Stimulated activated CD8-positive, alpha-beta memory T cell treated with anti-CD3 and anti-CD28 coated beads, Interleukin-12 subunit alpha, Interleukin-12 subunit beta, amount 100 ng/mL, for 24 hours (primary cell): ENCODE measurements around the gene XDH.

Experiments
- DNase-seq: peaks from one replicate; pipeline ENCODE4 v3.0.0-alpha.2; 2020; ENCODE audit errors: extremely low read depth

Gene XDH

DNA sequence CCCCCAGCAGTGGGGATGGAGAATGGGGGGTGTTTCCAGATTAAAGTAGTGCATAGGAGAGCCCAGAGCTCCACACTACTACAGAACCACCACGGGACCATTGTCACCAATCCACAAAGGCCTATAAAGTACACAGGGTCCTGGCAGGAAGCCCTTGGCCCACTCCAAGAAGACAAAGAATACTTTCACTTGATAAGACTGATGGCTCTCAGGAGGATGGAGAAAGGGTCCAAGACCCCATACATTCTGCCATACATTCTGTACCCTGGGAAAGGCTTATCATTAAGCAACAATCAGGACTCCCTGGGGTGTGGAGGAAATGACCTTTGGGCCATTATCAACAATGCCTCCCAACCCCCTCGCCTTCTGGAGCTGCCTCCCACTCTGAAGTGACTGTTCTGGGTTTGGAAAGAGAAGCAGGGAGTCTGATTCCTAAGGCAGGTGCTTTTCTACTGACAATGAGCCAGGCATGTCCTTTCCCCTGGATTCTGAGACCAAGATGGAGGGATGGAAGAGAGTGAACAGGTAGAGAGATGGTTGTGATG, 85.4 kb downstream of the XDH start:
- DNase-seq: no peak

DNA sequence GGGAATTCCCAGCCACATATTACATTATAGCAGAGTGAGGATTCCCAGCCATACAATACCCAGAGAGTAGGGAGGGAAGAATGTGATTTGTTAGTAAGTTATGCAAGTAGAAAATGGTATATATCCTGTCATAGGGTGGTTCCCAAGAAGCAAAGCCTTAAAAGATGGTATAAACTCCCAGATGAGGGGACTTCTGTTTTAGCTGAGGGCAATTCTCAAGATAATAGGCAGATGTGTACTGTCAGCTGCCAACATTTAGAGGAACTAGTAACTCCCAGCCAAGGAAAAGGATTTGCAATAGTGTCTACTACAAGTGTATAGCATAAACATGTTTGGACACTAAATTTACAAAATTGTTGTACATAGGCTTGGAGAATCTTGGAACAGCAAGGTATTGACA, 86.5 kb downstream of the XDH start:
- no peak for DNase-seq

DNA sequence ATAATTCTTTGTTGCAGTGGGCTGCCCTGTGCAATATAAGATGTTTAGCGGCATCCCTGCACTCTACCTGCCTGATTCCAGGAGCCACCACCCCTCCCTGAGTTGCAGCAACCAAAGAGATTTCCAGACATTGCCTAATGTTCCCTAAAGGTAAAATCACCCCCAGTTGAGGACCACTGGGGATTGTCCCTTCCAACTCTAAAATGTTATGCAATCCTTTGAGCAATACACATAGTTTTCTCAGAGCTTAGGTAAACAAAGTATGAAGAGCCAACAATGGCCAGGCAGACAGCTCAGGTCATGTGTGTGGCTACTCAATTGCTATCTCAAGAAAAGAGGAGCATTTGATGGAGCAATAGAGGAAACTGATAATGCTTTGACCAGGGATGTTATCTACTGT, 87.0 kb downstream of the XDH start:
- DNase-seq: no peak

DNA sequence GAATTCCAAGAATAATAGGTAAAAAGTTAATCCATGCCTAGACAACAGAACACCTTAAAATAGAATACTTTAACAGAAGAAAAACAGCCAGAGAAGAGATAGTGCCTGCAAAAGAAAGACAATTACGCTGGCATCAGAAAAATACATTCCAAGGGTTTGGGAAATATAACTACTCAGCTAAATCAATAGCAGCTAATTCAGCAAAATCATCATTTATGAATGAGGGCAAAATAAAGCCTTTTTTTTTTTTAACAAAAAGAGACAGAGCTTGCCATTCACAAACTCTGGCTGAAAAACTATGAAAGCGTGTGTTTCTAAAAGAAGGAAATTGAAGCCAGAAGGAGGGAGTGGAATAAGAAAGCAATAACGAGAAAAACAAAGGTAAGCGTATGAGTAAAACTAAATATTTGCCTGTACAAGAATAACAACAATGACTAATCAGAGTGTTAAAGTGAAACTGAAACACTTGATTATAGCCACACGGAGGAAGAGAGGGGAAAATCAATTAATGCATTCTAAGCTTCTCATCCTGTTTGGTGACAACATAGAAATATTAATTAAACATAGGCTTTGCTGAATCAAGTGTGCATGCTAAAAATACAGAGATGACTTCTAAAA, 90.4 kb downstream of the XDH start:
- DNase-seq: no peak

DNA sequence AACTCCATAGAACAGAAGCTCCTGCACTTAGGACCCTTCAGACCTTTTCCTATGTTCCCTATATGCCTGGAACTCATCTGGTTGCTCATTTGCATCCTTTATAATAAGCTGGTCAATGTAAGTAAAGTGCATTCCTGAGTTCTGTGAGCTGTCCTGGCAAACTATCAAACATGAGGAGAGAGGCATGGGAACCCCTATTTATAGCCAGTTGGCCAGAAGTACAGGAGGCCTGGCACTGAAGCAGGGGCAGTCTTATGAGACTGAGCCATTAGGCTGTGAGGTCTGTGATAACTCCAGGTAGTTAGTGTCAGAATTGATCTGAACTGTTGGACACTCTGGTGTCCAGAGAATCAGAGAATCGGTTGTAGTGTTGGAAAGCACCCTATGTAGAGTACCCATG, 92.2 kb downstream of the XDH start:
- DNase-seq: no peak

DNA sequence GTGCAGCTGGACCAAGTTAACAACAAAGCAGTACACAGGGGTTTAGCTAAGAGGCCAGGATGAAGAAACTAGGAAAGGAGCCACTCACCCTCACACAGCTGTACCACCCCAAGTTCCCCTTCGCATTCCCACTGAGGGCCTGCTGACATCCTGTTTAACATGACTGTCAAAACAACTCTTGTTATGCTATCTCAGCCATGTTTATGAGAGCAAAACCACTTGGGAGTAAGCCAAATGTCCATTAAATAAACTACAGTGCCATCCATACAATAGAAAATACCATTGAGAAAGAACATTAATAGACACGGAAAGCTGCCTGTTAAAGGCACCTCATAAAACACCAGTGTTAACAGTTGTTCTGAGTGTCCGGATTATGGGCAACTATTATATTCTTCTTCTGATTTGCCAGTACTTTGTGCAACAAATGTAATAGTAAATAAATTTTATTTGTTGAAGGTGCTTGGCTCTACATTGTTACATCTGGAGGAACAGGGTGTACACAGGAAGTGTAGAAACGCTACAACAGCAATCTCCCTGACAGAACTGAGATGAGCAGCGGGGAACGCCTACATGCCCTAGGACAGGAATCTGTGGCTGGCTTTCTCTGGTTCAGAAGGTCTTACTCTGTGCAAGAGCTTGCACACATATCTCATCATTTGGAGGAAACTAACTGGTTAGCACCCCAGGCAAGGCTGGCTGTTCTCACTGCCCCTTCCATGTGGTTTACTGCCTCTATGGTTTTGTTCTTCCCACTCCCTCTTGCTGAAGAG, 95.0 kb downstream of the XDH start:
- no peak for DNase-seq

DNA sequence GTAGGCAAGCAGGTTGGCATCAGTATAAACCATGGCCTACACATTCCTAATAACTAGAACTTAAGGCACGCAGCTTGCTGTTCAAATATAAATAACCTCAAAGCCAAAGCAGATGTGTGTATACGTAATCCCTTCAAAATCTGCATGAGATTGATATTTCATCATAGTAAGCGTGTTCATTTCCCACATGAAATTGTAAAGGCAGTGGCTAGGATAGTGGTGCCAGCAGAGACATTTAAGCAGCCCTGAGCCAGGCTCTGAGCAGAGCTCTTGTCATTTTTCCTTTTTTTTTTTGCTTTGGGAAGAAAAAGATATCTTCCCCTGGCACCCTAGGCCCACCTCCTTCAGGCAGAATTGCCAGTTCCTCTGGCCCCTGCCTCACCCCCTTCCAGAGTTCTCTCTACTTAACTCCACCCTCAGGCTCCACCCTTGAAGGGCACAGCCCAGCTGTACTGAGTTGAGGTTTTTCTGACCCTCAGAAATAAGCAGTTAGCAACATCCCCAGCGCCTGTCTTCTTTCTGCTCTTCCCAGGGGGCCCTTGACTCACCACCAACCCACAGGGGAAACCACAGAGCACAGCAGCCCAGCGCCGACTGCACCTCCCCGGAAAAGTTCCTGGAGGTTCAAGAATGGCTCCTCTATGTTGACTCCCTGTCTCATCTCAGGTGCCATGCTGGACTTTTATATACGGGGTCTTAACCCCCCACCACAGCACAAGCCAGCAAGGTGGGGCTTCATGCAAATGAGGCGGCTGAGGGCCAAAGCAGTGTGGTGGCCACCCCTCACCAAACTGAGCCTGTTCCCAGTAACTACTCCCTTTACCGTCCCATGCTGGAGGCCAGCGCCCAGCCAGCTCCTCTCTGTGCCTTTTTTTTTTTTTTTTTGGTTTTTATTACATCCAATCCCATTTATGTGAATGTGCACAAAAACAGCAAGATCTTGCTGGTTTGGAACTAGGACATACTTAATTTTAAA, 95.9 kb downstream of the XDH start:
- DNase-seq: no peak

DNA sequence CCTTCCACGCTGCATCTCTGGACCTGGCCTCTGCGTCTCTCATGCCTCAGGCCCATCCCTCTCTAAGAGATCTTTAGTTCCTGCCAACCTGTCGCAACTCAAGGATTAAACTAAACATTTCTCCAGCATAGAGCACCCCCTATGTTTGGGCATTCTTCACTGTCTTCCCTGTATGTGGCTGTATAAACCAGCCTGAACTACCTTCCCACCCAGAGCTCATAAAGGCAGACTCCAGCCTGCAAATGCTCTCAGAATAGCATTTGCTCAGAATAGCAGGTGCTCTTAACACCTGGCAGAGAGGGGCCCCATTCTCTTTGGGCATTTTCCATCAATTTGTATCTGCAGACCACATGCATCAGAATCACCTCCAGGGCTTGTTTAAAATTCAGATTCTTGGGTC, 97.1 kb downstream of the XDH start:
- no peak for DNase-seq

DNA sequence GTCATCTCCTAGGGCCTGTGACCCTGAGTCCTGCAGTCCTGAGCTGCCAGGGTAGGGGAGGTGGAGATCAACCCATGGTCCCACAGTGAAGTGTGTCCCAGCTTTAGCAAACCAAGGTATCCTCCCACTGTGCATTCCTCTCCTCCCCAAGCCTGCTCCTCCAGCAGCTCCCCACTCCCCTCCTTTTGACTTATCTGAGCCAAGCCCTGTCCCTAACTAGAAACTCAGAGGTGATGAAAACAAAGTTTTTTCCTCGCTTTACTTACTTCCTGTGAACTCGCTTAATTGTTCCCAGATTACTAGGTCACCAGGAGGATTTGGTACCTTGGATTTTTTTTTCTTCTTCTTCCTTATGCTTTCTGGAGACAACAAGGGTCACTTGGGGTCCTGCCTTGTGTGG, 99.8 kb downstream of the XDH start:
- no peak for DNase-seq

DNA sequence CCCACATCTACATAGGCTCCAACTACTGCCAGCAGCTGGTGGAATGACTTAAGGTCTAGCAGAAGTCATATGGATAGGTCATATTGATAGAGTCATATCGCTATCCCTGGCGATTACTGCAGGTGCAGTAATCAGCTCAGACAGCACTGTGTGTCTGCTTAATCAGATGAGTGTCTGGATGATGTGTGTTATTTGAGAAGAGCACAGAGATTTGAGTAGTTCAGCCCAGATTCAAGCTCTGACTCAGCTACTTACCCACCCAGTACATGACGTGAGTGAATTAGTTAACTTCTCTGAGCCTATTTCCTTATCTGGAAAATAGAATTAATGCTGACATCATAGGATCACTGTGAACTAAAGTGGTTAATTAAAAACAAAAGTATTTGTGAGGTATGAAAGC, 101.6 kb downstream of the XDH start:
- no peak for DNase-seq

DNA sequence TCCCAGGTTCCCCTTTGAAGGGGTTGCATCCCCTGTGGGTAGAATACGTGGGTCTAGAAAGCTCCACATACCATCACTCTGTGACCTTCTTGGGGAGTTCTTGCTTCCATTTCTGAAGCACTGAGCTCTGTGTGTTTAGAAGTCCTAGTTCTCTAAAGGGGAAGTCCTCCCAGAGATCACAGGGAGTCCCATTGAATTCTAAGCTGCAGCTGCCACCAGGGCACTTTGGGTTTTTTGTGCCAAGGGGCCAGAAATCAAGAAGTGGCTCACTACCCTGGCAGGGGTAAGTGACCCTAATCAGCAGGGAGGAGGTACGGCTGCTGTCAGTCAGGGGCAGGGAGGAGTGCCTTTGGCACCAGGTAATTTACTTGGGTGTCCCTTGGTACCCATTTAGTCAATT, 109.7 kb downstream of the XDH start:
- DNase-seq: no peak

DNA sequence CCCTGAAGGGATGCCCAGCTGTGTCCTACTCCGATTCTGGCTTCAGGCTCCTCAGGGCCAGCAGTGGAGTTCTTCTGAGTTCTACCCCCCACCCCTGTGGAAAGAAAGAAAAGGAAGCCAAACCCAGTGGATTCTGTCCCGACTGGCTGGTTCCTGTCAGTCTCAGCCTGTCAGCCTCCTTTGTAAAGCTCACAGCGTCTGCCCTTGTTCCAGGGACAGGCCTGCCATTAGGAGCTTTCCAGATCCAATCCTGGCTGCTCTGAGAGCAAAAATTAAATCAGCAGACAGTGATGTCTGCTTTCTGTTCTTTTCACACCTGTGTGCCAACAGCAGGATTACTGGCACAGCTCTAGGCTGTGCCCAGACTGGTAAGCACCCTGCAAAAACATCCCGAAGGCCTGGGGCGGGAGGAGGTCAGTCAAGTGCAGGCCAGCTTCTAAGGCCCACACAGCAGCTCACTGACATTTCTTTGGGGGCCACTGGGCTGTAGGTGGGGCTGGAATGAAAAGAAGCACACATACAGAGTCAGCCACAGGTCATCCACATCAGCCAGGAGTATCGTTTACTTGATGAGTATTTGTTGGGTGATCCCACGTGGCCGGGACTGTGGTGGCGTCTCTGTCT, 111.5 kb downstream of the XDH start:
- no peak for DNase-seq

DNA sequence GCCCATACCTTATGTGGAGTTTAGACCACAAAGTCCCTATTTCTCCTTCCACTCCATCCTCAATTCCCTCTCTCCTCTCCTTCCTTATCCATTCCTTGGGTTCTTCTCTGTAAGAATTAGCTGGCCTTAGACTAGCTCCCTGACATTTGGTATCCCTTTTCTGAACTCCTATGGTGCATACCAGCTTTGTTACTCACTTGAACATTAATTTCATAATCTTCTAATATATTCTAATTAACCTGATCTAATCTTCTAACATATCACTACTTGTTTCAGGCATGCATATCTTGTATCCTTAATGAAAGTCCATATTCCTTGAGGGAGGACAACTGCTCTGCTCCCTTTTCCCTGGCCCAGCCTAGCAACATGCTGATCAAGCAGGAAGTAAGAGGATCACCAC, 114.2 kb downstream of the XDH start:
- no peak for DNase-seq

DNA sequence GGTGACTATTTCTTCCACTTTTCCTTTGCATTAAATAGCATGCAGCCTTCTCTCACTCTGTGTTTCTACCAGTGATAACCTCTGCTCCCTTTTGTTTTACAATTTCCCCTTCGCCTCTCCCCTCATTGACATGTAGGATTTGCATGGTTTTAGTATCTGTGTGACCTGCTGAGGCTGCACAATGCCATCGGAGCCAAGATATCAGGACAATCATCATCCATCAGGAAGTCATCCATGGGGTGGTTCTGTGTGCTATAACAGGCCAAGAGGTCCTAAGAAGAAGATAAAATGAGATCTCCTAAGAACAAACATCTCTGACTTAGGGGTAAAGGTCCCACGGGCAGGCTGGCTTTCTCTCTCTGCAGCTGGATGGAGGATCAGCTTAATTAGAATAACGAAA, 115.0 kb downstream of the XDH start:
- no peak for DNase-seq

DNA sequence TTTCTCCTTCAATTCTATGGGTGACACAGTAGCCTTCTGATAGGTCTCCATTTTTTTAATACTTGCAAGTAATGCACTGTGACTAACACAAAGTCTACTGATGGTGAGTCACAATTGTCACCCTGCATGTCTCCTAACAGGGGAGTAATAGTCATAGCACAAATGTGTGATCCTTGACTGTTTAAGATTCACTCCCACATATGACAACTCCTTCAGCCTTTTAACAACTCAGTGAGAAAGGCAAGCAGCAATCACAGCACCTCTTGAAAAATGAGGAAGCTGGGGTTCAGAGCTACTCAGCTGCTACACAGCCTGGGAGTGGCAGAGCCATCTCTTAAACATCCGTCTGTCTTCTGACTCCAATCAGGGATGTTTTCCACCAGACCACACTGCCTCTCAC, 116.8 kb downstream of the XDH start:
- no peak for DNase-seq

DNA sequence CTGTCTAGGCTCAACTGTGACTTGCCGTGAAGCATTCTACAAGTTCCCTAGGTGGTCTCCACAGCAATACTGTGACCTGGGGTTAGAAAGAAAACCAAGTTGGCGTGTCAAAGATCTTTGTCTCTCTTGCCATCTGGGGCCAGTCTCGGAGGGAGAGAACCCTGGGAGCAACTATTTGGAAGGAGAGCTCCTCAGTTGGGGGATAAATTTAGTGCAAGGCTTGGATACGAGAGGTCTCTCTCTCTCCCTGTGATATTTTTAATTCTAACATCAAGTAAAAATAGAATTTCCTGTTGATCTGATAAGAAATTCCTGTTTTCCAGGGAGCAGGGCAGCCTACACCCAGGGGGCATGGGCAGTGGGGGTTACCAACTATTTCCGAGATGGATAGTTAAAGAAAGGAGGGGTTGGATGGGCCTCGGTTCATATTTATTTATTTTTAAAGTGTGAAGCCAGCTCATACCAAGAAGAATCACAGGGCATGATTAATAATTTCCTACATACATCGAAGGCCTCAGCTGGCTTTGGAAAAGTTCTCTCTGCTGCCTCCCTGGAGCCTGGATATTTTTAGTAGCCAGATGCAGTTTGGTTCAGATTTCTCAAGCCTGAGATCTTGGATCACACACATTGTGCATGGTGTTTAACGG, 117.8 kb downstream of the XDH start:
- DNase-seq: no peak

DNA sequence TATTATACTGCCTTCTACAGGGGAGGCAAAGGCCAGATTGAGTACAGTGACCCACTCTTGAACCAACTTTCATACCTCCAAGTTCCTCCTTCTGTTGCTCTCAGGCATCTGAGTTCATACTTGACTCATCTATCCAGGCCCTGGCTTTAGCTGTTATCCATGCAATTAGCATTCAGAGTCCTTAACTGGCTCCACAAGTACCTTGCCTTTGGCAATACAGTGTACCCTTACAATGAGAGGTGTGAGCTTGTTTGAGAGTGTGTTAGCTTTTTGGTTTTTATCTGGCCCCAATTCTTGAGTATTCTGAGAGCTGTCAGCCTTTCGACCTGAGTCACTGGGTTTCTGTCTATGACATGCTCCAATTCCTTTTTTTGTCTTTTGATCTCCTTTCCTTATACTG, 120.3 kb downstream of the XDH start:
- no peak for DNase-seq

DNA sequence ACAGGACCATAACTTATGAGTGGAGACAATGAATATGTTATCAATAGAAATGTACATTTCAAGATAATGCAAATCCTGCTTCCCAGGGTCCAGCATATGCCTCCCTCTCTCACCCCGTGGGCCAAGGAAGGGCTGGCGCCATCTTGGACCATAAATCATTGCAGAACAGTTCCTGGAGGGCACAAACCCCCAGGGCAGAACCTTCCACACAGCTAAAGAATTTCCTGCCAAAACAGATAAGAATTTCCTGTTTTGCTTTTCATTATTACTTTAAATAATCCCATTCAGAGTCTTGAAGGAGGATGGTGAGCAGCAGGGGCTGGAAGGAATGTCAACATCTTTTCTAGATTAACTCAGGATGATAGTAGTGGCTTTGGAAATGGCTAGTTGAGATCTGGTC, 126.9 kb downstream of the XDH start:
- DNase-seq: no peak

DNA sequence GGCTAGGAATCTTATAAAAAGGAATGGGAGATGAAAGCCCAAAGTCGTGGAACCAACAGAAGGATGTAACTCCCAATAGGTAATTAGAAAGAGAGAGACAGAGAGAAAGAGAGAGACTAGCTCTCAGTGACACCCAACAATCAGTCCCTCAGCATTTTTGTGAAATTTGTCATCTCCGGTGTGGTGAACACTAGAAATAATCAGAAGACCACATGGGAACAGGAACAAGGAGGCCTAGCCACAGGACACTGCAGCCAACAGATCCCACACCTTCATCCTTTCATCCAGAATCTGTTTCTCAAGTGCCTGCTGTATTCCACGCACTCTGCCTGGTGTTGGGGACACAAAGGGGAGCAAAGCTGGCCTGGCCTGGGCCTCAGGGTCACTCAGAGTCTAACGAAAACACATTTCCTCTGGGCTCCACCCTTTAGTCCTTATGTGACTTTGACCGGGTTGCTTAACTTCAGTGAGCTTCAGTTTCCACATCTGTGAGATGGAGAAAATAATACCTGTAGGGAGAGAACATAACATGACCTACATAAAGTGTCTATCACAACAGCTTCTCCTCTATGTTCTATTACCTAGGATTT, 127.5 kb downstream of the XDH start:
- DNase-seq: no peak

DNA sequence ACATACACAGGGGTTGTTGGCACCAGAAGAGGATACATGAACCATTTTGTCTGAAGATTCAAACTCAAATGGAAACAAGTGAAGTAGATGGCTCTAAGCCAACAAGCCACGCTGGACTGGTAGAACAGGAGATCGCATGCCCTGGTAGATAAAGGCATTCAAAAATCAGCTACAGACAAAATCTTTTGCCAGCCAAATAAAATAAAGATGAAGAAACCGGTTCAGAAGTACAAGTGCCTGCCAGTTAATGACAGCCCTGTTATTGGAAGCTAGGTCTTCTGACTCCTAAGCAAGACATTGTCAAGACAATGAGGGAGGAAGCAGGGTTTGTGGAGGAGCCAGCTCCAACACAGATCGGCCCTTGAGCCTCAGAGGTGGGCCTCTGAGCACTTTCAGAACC, 128.3 kb downstream of the XDH start:
- no peak for DNase-seq
